ENCODE data around the gene CDKN1B. TPM values are rescaled to one million over a fixed set of nuclear protein-coding genes. Genes with fewer than 3 reads are reported as not detected.

The CDKN1B gene
- total RNA-seq, 3 donors from 2014 or later = 45.0 to 113 (median 100.0) TPM

DNA sequence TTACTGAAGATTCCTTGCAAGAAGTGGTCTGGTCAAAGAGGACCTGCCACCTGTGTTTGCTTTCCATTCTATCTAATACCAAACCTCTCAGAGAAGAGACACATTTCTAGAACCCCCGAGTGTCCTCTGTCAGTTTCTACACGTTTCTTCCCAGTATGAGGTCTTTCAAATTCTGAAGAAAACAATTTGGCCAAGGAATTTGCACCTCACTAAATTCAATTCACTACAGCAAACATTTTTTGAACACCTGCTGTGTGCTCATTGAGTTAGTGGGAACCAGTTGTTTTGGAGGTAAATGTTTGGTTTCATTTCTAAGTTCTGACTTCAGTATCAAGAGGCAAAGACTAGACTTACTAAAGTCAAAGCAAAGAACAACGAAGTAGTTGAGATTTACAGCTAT, 40.6 kb upstream of the CDKN1B start:
- no peak for DNase-seq (ENCODE audit: low spot score in 2 of 2)
- Histone ChIP-seq H3K27ac (no peak overlapping the region), H3K4me3 (no peak overlapping the region), H3K9me3 (no peaks in the 10 kb centered on the region), H3K36me3 (no peaks in the 10 kb centered on the region), H3K4me1 (no peaks in the 10 kb centered on the region), H3K27me3 (no peaks in the 10 kb centered on the region)
- intact Hi-C loops (cut with DNase I; ENCODE audit: low total_unique reads) = no loop called here
- TF ChIP-seq POLR2A (IDR thresholded peaks at IDR 0.05) (no peak), POLR2AphosphoS5 (IDR thresholded peaks at IDR 0.05) (no peak)
- TF ChIP-seq, protein P1, sequence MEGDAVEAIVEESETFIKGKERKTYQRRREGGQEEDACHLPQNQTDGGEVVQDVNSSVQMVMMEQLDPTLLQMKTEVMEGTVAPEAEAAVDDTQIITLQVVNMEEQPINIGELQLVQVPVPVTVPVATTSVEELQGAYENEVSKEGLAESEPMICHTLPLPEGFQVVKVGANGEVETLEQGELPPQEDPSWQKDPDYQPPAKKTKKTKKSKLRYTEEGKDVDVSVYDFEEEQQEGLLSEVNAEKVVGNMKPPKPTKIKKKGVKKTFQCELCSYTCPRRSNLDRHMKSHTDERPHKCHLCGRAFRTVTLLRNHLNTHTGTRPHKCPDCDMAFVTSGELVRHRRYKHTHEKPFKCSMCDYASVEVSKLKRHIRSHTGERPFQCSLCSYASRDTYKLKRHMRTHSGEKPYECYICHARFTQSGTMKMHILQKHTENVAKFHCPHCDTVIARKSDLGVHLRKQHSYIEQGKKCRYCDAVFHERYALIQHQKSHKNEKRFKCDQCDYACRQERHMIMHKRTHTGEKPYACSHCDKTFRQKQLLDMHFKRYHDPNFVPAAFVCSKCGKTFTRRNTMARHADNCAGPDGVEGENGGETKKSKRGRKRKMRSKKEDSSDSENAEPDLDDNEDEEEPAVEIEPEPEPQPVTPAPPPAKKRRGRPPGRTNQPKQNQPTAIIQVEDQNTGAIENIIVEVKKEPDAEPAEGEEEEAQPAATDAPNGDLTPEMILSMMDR (IDR thresholded peaks at IDR 0.05) = no peak

DNA sequence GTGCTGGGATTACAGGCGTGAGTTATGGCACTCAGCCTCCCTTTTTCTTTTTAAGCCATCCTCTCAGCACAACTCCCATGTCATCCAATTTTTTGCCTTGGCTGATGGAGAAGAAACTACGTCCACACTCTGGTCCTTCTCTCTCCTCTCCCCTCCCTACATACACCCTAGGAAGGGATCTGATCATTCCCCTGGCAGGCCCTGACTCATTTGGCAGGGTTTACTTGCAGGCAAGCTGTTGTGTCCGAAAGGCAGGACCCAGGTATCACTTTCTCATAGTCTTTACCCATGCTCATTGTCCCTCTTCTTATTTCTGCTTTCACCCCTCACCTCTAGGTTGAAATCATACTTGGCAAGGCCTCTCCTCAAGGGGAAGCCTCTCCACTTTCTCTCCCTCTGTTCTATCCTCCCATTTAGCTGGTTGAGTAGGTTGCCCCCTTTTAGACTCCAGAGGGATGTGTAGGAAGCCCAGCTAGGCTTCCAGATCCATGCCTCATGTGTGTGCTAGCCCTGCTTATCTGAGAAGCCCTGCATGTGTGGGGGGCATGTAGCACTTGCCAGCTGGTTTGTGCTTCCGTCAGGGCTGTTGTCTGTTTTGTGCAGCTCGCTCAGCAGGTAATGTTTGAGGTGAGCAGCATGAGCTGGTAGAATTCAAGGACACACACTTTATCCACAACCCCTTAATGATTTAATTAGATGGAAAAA, 36.0 kb upstream of the CDKN1B start:
- no peak for DNase-seq (ENCODE audit: low spot score in 2 of 2)
- Histone ChIP-seq H3K9me3 (no peaks in the 10 kb centered on the region), H3K4me3 (no peak overlapping the region), H3K27me3 (no peaks in the 10 kb centered on the region), H3K27ac (no peak overlapping the region), H3K36me3 (no peaks in the 10 kb centered on the region), H3K4me1 (no peaks in the 10 kb centered on the region)
- TF ChIP-seq, protein P1 (IDR thresholded peaks at IDR 0.05) = no peak
- TF ChIP-seq POLR2AphosphoS5 (IDR thresholded peaks at IDR 0.05) (no peak), POLR2A (IDR thresholded peaks at IDR 0.05) (no peak)
- intact Hi-C loops (cut with DNase I; ENCODE audit: low total_unique reads) = no loop called here

DNA sequence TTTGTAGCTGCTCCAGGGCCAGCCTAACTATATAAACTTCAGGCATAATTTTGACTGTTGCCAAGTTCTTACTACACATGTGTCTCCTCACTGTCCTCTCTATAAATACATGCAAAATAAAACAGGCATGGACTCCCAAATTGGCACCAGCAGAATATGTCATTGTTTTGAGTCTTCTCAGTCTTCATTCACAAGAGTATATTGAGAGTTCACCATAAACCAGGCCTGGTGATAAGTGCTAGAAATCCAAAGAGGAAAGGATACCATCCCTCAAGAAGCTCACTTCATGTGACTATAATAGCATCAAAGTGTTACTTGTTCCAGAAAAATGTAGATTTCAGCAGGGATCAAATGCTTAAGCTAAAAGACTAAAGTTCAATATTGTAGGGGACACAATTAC, 34.9 kb upstream of the CDKN1B start:
- no peaks in the 10 kb centered on the region for H3K9me3 ChIP-seq
- DNase-seq (ENCODE audit: low spot score in 2 of 2) = no peak
- H3K4me1 ChIP-seq = no peaks in the 10 kb centered on the region
- H3K4me3 ChIP-seq = no peak overlapping the region
- TF ChIP-seq POLR2AphosphoS5 (IDR thresholded peaks at IDR 0.05) = no peak
- no peak for TF ChIP-seq POLR2A (IDR thresholded peaks at IDR 0.05)
- TF ChIP-seq, protein P1 (IDR thresholded peaks at IDR 0.05) = no peak
- H3K36me3 ChIP-seq = no peaks in the 10 kb centered on the region
- no peaks in the 10 kb centered on the region for H3K27me3 ChIP-seq
- H3K27ac ChIP-seq = no peak overlapping the region
- intact Hi-C loops (cut with DNase I; ENCODE audit: low total_unique reads) = no loop called here

DNA sequence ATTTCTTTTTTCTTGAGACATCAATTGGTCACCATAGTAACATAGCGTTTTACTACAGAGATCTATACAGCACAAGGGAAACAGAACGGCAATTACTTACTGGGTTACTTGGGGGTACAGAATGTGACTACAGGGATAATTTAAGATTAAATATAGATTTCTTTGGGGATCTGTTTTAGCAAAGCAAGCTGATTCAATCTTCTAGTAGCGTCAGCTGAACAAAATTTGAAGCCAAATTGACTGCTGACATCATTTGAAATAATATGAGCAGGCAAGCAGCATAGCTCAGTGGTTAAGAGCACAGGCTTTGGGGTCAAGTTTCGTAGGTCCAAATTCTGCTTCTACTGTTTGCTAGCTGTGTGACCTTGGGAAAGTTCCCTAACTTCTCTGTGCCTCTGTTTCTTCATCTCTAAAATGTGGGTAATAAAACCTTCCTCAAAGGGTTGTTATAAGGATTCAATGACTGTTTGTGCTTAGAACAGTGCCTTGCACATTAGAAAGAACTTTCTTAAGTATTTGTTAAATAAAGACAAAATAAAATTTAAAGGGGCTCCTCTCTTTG, 34.0 kb upstream of the CDKN1B start:
- Histone ChIP-seq H3K27me3 (no peaks in the 10 kb centered on the region), H3K4me1 (no peaks in the 10 kb centered on the region), H3K4me3 (no peak overlapping the region), H3K27ac (no peak overlapping the region), H3K9me3 (no peaks in the 10 kb centered on the region), H3K36me3 (no peaks in the 10 kb centered on the region)
- DNase-seq (ENCODE audit: low spot score in 2 of 2) = no peak
- intact Hi-C loops (cut with DNase I; ENCODE audit: low total_unique reads) = no loop called here
- TF ChIP-seq POLR2AphosphoS5 (IDR thresholded peaks at IDR 0.05) (no peak), POLR2A (IDR thresholded peaks at IDR 0.05) (no peak)
- TF ChIP-seq, protein P1 (IDR thresholded peaks at IDR 0.05) = no peak

DNA sequence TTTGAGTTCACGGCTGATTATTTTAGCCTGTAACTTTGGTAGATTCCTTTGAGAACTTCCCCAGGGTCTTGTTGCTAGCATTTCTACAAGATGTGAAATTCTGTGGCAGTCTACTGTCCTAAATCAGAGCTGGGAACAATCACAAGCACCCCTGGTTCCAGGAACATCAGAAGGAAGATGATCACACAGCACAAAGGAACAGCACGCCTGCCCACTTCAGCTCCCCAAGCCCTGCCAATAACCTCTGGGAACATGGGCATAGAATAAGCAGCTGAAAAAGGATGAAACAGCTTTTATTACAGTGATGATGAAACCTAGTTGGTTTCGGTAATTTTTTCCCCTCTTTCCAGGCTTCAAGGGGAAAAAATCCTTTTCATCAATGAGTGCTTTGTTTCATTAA, 33.4 kb upstream of the CDKN1B start:
- Histone ChIP-seq H3K36me3 (no peaks in the 10 kb centered on the region), H3K9me3 (no peaks in the 10 kb centered on the region), H3K4me3 (no peak overlapping the region), H3K27me3 (no peaks in the 10 kb centered on the region), H3K4me1 (no peaks in the 10 kb centered on the region), H3K27ac (no peak overlapping the region)
- DNase-seq (ENCODE audit: low spot score in 2 of 2) = no peak
- TF ChIP-seq POLR2A (IDR thresholded peaks at IDR 0.05) = no peak
- intact Hi-C loops (cut with DNase I; ENCODE audit: low total_unique reads) = no loop called here

Measured in breast epithelium (tissue), 4 donors.